Muscle layer of colon (tissue), 2 donors: ENCODE data around the gene PPP1R2B.
"Not testable (repeated sequence)": the region's sequence is repeated elsewhere in the genome, so short reads cannot be mapped to it uniquely, and the experiment has no call there.

Experiments used
- H3K27ac ChIP-seq: one replicate; pipeline ENCODE4 v1.7.0; 2013; ENCODE audit warnings: low read depth, mild to moderate bottlenecking, low read length, moderate library complexity
- H3K27me3 ChIP-seq, 2 donors: one replicate each; pipeline ENCODE4 v1.7.0; 2013; ENCODE audit warnings: low read length in 2 of 2, mild to moderate bottlenecking in 2 of 2; ENCODE audit not compliant: insufficient read depth in 2 of 2, control insufficient read depth in 1 of 2
- H3K36me3 ChIP-seq: one replicate; pipeline ENCODE4 v1.7.0; 2013; ENCODE audit warnings: mild to moderate bottlenecking, low read length; ENCODE audit not compliant: insufficient read depth
- H3K4me1 ChIP-seq: one replicate; pipeline ENCODE4 v1.7.0; 2013; ENCODE audit warnings: mild to moderate bottlenecking, low read length; ENCODE audit not compliant: insufficient read depth
- H3K4me3 ChIP-seq, 2 donors: one replicate each; pipeline ENCODE4 v1.7.0; 2013; ENCODE audit warnings: low read length in 2 of 2, low read depth in 1 of 2, mild to moderate bottlenecking in 1 of 2, moderate library complexity in 1 of 2
- H3K9ac ChIP-seq: one replicate; pipeline ENCODE4 v1.7.0; 2013; ENCODE audit warnings: low read length
- H3K9me3 ChIP-seq: one replicate; pipeline ENCODE4 v1.7.0; 2013; ENCODE audit warnings: mild to moderate bottlenecking, low read length
- donor health status: abdominal sarcoma.
- donor health status: Adenocarcinoma of cecum.

Gene PPP1R2B

DNA sequence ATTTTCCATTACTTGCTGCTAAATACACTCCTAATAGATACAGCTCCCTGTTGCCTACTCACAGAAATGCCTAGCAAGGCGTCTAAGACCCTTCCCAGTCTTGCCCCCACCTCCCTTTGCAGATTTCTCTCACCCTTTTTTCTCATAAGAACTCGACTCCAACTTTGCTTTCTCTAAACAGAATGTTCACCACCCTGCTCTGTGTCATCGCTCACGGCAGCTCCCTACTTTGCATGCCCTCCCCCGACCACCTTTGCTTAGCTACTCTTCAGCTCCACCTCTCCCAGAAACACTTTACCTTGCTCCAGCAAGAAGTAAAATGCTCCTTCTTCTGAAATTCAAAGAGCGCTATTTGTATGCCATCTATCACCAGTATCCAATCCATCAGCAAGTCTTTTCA, 15.2 kb upstream of the PPP1R2B start:
- Histone ChIP-seq H3K4me1 (no peaks in the 10 kb centered on the region), H3K27ac (no peak overlapping the region), H3K9me3 (no peaks in the 10 kb centered on the region)

DNA sequence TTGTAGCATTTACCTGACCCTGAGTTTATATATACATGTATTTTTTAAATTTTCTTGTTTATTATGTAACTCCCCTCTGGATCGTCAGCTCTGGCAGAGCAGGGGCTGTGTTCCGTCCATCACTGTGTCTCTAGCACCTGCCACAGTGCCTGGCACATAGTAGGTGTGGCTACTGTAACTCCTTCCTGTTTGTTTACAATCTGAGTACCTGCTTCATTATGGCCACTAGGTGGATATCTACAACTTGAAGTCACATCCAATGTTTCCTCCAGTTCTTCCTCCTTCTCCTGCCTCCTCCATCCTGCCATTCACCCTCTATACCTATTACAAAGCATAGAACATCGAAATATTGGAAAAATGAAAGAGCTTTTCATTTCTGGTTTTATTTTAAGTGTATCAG, 14.2 kb upstream of the PPP1R2B start:
- Histone ChIP-seq H3K36me3 (no peaks in the 10 kb centered on the region), H3K27ac (no peak overlapping the region), H3K9ac (no peak overlapping the region), H3K4me1 (no peaks in the 10 kb centered on the region), H3K9me3 (no peaks in the 10 kb centered on the region), H3K27me3 (no peaks in the 10 kb centered on the region), H3K4me3 (no peak overlapping the region)

More for the DNA sequence above, 15.2 kb upstream of the PPP1R2B start:
- Histone ChIP-seq H3K27me3 (no peaks in the 10 kb centered on the region), H3K4me3 (no peak overlapping the region), H3K36me3 (no peaks in the 10 kb centered on the region), H3K9ac (no peak overlapping the region)

DNA sequence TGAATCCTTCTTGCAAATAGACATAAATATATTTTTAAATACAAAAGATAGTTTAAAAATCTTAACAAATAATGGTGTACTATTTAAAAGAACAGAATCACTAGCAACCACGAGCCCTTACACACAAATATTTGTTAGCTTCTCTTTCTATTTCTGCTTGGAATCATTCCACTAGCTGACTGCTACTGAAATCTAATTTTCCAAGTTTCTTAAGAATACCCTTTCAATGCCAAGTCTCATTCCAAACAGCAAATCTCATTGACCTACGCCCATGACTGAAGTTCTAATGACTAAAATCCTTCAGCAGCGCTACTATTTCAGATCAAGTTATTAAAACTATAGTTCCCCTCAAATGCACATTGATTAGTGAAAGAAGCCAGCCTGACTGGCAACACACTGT, 13.2 kb upstream of the PPP1R2B start:
- Histone ChIP-seq H3K27ac (no peak overlapping the region), H3K4me1 (no peaks in the 10 kb centered on the region), H3K9me3 (no peaks in the 10 kb centered on the region), H3K27me3 (no peaks in the 10 kb centered on the region), H3K36me3 (no peaks in the 10 kb centered on the region), H3K9ac (no peak overlapping the region), H3K4me3 (no peak overlapping the region)

DNA sequence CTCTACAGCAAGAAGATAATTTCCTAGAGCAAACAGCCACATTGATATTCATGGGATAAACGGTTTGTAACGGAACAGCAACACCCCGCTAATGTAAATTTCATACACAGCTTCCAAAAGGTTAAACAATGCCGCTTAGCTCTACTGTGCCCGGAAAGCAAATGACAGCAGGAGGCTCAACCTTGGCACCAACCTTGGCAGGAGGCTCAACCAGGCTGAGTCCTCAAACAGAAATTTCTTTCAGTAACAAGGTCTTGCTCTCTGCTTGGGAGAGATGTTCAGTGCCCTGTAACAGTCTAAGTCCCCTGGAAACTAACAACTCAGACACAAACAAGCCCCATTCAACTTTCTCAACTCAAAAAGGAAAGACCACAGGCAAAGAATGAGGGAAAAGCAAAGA, 11.1 kb upstream of the PPP1R2B start:
- H3K36me3 ChIP-seq = no peaks in the 10 kb centered on the region

DNA sequence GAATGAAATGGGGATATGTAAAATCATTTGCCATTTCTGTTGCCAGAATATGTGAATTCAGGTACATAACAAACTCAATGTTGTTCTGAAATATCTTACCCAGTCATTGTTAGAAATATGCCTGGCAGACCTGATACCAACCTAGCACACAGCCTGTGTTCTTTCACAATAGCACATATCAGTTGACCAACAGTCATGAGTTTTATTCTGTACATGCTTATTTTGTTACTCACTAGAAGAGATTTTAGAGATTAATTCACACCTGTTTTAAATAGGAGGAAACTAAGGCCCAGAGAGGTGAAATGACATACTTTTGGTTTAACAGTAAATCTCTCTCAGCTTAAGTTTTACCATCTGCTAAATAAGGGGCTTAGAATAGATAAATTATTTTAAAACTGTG, 8.4 kb upstream of the PPP1R2B start:
- no peak overlapping the region for H3K27ac ChIP-seq
- H3K9me3 ChIP-seq = no peaks in the 10 kb centered on the region
- H3K4me1 ChIP-seq = no peaks in the 10 kb centered on the region
- H3K4me3 ChIP-seq = no peak overlapping the region
- no peak overlapping the region for H3K9ac ChIP-seq
- H3K27me3 ChIP-seq = no peaks in the 10 kb centered on the region
- no peaks in the 10 kb centered on the region for H3K36me3 ChIP-seq

More for the DNA sequence above, 11.1 kb upstream of the PPP1R2B start:
- Histone ChIP-seq H3K4me1 (no peaks in the 10 kb centered on the region), H3K4me3 (no peak overlapping the region), H3K9me3 (no peaks in the 10 kb centered on the region), H3K27ac (no peak overlapping the region), H3K27me3 (no peaks in the 10 kb centered on the region), H3K9ac (no peak overlapping the region)

DNA sequence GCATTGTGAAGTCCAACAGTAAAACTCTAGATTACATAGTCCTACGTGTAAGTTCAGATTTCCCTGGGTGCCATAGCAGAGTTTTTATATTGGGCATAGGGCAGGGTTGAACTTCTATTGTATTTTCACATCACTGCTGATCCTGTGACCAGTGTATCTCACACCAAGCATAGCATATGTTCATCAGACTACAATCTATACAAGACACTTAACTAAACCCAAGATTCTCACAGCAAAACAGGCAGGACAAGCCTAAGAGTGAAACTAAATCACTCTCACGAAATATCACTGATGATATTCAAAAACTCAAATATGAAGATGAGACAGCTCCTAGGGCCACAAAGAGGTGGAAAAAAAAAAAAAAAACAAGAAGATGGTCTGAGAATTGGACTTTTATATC, 3.2 kb upstream of the PPP1R2B start:
- Histone ChIP-seq H3K27me3 (no peaks in the 10 kb centered on the region), H3K4me1 (no peaks in the 10 kb centered on the region), H3K9me3 (no peaks in the 10 kb centered on the region), H3K4me3 (no peak overlapping the region), H3K27ac (no peak overlapping the region), H3K36me3 (no peaks in the 10 kb centered on the region), H3K9ac (no peak overlapping the region)

DNA sequence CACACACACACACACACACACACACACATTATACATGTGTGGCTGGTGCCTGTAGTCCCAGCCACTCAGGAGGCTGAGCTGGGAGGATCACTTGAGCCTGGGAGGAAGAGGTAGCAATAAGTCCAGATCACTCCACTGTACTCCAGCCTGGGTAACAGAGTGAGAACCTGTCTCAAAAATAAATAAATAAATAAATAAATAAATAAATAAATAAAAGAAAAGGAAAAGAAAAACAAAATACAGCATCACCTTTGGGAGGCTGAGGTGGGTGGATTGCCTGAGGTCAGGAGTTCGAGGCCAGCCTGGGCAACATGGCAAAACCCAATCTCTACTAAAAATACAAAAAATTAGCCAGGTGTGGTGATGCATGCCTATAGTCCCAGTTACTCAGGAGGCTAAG, 1.6 kb upstream of the PPP1R2B start:
- not testable (repeated sequence) for H3K27me3 ChIP-seq, H3K4me1 ChIP-seq, H3K27ac ChIP-seq, H3K36me3 ChIP-seq, H3K9ac ChIP-seq, H3K9me3 ChIP-seq, H3K4me3 ChIP-seq

DNA sequence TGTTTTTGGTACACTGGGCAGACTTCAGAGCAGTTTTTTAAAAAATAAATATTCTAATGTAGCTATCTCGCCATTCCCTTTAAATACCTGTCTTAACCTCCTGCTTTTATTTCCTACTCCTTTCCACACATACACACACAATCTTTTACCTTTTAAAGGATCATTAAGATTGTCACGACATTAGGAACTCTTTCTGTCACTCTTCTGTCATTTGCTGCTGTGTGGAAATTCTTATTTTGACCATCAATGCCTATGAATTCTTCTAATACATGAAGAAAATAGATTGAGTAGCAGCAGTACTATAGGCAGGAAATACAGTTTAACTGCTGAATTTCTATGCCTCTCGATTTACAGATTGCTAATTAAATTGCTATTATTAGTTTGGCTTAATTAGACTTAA, 1.8 kb downstream of the PPP1R2B start:
- no peak overlapping the region for H3K9ac ChIP-seq
- no peaks in the 10 kb centered on the region for H3K9me3 ChIP-seq
- no peaks in the 10 kb centered on the region for H3K27me3 ChIP-seq
- no peaks in the 10 kb centered on the region for H3K4me1 ChIP-seq
- H3K36me3 ChIP-seq = no peaks in the 10 kb centered on the region
- H3K4me3 ChIP-seq = no peak overlapping the region
- H3K27ac ChIP-seq = no peak overlapping the region

DNA sequence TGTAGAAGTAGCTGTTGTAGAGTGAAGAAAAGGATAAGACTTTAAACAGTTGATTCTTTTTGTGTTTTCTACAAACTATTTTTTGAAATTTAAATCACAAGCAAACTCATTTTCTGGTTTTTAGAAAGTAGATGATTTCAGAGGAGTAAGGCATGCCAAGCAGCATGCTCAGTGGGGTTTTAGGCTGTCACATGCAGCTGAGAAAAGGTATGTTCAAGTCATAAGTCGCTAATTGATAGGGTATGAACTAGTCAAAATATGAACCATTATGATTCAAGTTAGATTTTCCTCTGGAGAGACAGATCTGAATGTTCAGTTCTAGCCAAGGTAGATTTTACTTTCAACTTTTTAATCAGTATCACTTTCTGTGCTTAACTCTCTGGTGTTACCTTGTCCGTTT, 3.0 kb downstream of the PPP1R2B start:
- not testable (repeated sequence) for H3K27ac ChIP-seq, H3K9me3 ChIP-seq, H3K27me3 ChIP-seq, H3K36me3 ChIP-seq, H3K4me1 ChIP-seq, H3K9ac ChIP-seq, H3K4me3 ChIP-seq

DNA sequence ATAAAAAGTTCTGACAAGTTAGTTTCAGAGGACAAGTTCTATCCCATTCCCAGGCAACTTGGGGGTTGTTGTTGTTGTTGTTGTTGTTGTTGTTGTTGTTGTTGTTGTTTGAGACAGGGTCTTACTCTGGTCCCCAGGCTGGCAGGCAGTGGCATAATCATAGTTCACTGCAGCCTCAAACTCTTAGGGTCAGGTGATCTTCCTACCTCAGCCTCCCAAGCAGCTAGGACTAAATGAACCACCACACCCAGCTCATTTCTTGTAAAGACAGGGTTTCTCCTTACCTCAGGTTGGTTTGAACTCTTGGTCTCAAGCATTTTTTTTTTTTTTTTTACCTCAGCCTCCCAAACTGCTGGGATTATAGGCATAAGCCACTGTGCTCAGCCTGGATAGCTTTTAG, 15.3 kb downstream of the PPP1R2B start:
- H3K36me3 ChIP-seq = no peaks in the 10 kb centered on the region
- no peak overlapping the region for H3K9ac ChIP-seq
- no peaks in the 10 kb centered on the region for H3K27me3 ChIP-seq
- no peaks in the 10 kb centered on the region for H3K4me1 ChIP-seq
- no peak overlapping the region for H3K27ac ChIP-seq
- no peak overlapping the region for H3K4me3 ChIP-seq
- no peaks in the 10 kb centered on the region for H3K9me3 ChIP-seq

DNA sequence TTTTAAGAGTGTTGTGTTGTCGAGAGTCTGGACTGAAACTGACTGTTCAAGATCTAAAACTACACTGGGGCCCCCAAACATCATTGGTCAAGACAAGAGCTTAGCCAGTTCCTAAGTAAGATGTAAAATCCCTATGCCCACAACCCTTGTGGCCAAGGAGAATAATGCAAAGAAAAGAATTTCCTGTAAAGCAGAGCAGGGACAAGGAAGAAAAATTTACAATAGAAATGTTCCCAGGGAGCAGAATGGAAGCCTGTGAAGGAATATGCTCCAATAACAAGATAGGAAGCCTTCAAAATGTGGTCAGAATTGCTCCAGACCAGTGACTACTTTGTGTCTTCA, 20.4 kb downstream of the PPP1R2B start:
- Histone ChIP-seq H3K4me1 (no peaks in the 10 kb centered on the region), H3K27ac (no peak overlapping the region), H3K9ac (no peak overlapping the region), H3K36me3 (no peaks in the 10 kb centered on the region), H3K9me3 (no peaks in the 10 kb centered on the region), H3K27me3 (no peaks in the 10 kb centered on the region), H3K4me3 (no peak overlapping the region)

DNA sequence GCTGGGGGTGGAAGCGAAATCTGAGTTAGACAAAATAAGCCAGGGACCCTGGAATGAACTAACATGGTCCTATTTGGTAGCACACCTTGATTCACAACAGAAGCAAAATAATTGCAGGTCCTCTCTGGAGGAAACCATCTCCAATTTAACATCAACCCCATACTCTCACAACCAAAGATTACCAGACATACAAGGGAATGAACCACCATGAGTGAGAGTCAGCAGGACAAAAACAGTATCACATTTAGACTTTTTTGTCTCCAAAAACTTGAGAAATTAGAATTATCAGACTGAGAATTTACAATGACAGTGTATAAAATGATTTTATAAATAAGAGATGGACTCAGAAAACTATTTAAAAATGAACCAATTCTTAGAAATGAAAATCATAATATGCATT, 21.1 kb downstream of the PPP1R2B start:
- no peak overlapping the region for H3K27ac ChIP-seq
- no peak overlapping the region for H3K9ac ChIP-seq
- no peaks in the 10 kb centered on the region for H3K27me3 ChIP-seq
- H3K36me3 ChIP-seq = no peaks in the 10 kb centered on the region
- no peak overlapping the region for H3K4me3 ChIP-seq
- H3K4me1 ChIP-seq = no peaks in the 10 kb centered on the region
- H3K9me3 ChIP-seq = no peaks in the 10 kb centered on the region
